Fibroblast of mammary gland (primary cell): ENCODE measurements around the gene CD9.

Source experiments
- DNase-seq: peaks from one replicate; pipeline ENCODE4 v3.0.0-alpha.2; 2010; ENCODE audit warnings: low read depth
- H3K4me3 ChIP-seq: 2 replicates; pipeline ENCODE4 v1.5.1; 2011; ENCODE audit warnings: low read depth, mild to moderate bottlenecking, low read length, moderate library complexity; ENCODE audit not compliant: control insufficient read depth
- CTCF ChIP-seq: conservative IDR thresholded peaks from 2 replicates; pipeline ENCODE4 v1.5.1; 2011; ENCODE audit warnings: low read depth, low read length, inconsistent platforms; ENCODE audit not compliant: control insufficient read depth, insufficient read depth

The CD9 gene

GRCh38 chr12:6181583-6182278 is 18.5 kb upstream of the CD9 start:
- no peak for TF ChIP-seq CTCF

GRCh38 chr12:6182279-6182898 is 17.8 kb upstream of the CD9 start:
- no peak overlapping the region for H3K4me3 ChIP-seq
- TF ChIP-seq CTCF: no peak
- peak; percentile 89 for DNase-seq

More at GRCh38 chr12:6181583-6182278, 18.5 kb upstream of the CD9 start:
- no peak overlapping the region for H3K4me3 ChIP-seq
- DNase-seq: no peak

GRCh38 chr12:6183689-6184428 is 16.3 kb upstream of the CD9 start:
- no peak for TF ChIP-seq CTCF
- no peak for DNase-seq
- H3K4me3 ChIP-seq: no peak overlapping the region

- no peak for TF ChIP-seq CTCF
- no peak for DNase-seq
Measured at GRCh38 chr12:6185961-6186827, 14.0 kb upstream of the CD9 start.

GRCh38 chr12:6187948-6188793 is 12.0 kb upstream of the CD9 start:
- no peak overlapping the region for H3K4me3 ChIP-seq
- no peak for TF ChIP-seq CTCF

More at GRCh38 chr12:6185961-6186827, 14.0 kb upstream of the CD9 start:
- no peak overlapping the region for H3K4me3 ChIP-seq

More at GRCh38 chr12:6187948-6188793, 12.0 kb upstream of the CD9 start:
- no peak for DNase-seq
